GM21825 (cell line): ENCODE data around the gene ENO4.

Experiments used
- ATAC-seq: cut with Tn5 transposase; IDR thresholded peaks from one replicate; pipeline ENCODE4 v1.9.1; 2021; ENCODE audit warnings: mild to moderate bottlenecking, moderate library complexity; ENCODE audit not compliant: unreplicated experiment

The ENO4 gene

GRCh38 chr10:116866066-116866465 is 16.8 kb downstream of the ENO4 start:
- ATAC-seq, result no peak

- ATAC-seq, result no peak
These were observed 17.8 kb downstream of the ENO4 start for GRCh38 chr10:116866987-116867595.

- ATAC-seq, result no peak
These were observed 18.9 kb downstream of the ENO4 start for GRCh38 chr10:116868198-116868676.

GRCh38 chr10:116868722-116869121 is 19.4 kb downstream of the ENO4 start:
- no peak for ATAC-seq

GRCh38 chr10:116870949-116871348 is 21.6 kb downstream of the ENO4 start:
- no peak for ATAC-seq

GRCh38 chr10:116873134-116873533 is 23.8 kb downstream of the ENO4 start:
- ATAC-seq, result no peak

GRCh38 chr10:116875897-116876296 is 26.6 kb downstream of the ENO4 start:
- ATAC-seq, result no peak

- no peak for ATAC-seq
These were observed 28.1 kb downstream of the ENO4 start for GRCh38 chr10:116877391-116877790.

- no peak for ATAC-seq
These were observed 28.8 kb downstream of the ENO4 start for GRCh38 chr10:116878123-116878522.

GRCh38 chr10:116879817-116880216 is 30.5 kb downstream of the ENO4 start:
- no peak for ATAC-seq

GRCh38 chr10:116880716-116881482 is 31.6 kb downstream of the ENO4 start:
- no peak for ATAC-seq

- ATAC-seq, result no peak
These were observed 33.3 kb downstream of the ENO4 start for GRCh38 chr10:116882639-116883038.

- no peak for ATAC-seq
These were observed 37.5 kb downstream of the ENO4 start for GRCh38 chr10:116886772-116887171.

GRCh38 chr10:116888380-116889055 is 39.2 kb downstream of the ENO4 start:
- ATAC-seq, result no peak

- no peak for ATAC-seq
These were observed 39.8 kb downstream of the ENO4 start for GRCh38 chr10:116889066-116889465.

- ATAC-seq, result no peak
These were observed 41.9 kb downstream of the ENO4 start for GRCh38 chr10:116891208-116891607.

- ATAC-seq, result no peak
These were observed 43.8 kb downstream of the ENO4 start for GRCh38 chr10:116892907-116893685.

- no peak for ATAC-seq
These were observed 44.4 kb downstream of the ENO4 start for GRCh38 chr10:116893686-116894037.

- ATAC-seq, result no peak
These were observed 50.3 kb downstream of the ENO4 start for GRCh38 chr10:116899626-116900025.

- no peak for ATAC-seq
These were observed 56.5 kb downstream of the ENO4 start for GRCh38 chr10:116905845-116906210.

GRCh38 chr10:116907245-116907987 is 58.1 kb downstream of the ENO4 start:
- ATAC-seq, result no peak
